ENCODE data around the gene GCGR. TPM values are rescaled to one million over a fixed set of nuclear protein-coding genes. Genes with fewer than 3 reads are reported as not detected.

The GCGR gene
- total RNA-seq, 4 donors from 2014 or later, result 0.14 to 0.64 TPM; not detected in 2

DNA sequence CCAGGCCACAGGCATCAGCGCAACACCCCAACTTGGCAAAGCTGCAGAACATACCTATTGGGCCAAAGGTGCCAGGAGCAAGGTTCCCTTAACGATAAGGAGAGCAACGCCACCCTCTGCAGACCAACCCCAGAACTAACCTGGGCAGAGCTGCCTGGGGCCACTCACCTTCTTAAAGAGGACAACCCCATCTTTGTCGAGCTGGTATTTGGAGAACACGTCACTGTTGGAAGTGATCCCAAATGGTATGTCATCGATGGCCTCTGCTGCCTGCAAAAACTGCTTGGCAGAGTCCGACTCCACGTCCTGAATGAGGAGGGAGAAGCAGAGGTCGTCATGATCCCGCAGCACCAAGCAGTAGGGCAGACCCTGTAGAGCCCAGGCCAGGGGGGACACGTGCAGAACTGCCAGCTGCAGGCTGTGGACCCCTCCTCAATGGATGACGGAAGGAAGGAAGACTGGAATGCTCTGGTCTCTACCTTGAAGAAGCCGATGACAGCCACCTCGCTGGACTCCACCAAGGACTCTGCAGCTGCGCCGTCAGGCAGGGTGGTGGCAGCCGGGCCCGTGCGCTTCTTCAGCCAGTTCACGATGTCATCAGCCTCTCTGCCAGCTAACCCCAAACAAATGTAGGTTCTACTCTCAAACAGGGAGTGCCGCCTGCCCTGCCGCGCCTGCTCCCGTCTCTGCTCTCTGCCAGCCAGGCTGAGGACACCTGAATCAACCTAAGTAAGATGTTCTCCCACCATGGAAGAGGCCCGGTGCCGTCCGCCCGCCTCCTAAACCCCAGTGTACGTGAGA is 51.2 kb downstream of the GCGR start:
- in situ Hi-C loops (cut with MboI; ENCODE audit: low pct_ligation_motif_present in 1 of 4, low pct_unique_long_range_greater_than_20kb in 1 of 4, low sequenced_read_pairs in 3 of 4) (no loop called here), intact Hi-C loops (cut with DNase I; ENCODE audit: low total_unique reads) (no loop called here)
- WGBS, 2 donors (ENCODE audit: low coverage in 1 of 2), result 79% methylated on average over 26 of the region's 29 CpGs; no CpG with 5 or more reads in 1 of the 2 donors
- peaks cover 11 to 44% (median 22%) of the 10 kb centered on the region in 4 donors for H3K4me1 ChIP-seq
- H3K27ac ChIP-seq, result no peak overlapping the region
- peaks cover 0 to 49% (median 17%) of the 10 kb centered on the region in 4 donors for H3K36me3 ChIP-seq
- H3K9me3 ChIP-seq, result no peaks in the 10 kb centered on the region
- TF ChIP-seq POLR2AphosphoS5 (IDR thresholded peaks at IDR 0.05) (no peak), EP300 (IDR thresholded peaks at IDR 0.05; ENCODE audit: low read depth) (no peak), POLR2A (IDR thresholded peaks at IDR 0.05) (no peak)
- TF ChIP-seq, protein P1, sequence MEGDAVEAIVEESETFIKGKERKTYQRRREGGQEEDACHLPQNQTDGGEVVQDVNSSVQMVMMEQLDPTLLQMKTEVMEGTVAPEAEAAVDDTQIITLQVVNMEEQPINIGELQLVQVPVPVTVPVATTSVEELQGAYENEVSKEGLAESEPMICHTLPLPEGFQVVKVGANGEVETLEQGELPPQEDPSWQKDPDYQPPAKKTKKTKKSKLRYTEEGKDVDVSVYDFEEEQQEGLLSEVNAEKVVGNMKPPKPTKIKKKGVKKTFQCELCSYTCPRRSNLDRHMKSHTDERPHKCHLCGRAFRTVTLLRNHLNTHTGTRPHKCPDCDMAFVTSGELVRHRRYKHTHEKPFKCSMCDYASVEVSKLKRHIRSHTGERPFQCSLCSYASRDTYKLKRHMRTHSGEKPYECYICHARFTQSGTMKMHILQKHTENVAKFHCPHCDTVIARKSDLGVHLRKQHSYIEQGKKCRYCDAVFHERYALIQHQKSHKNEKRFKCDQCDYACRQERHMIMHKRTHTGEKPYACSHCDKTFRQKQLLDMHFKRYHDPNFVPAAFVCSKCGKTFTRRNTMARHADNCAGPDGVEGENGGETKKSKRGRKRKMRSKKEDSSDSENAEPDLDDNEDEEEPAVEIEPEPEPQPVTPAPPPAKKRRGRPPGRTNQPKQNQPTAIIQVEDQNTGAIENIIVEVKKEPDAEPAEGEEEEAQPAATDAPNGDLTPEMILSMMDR (IDR thresholded peaks at IDR 0.05), result no peak
- DNase-seq, result no peak
- no peaks in the 10 kb centered on the region for H3K27me3 ChIP-seq
- no peak overlapping the region for H3K4me3 ChIP-seq

DNA sequence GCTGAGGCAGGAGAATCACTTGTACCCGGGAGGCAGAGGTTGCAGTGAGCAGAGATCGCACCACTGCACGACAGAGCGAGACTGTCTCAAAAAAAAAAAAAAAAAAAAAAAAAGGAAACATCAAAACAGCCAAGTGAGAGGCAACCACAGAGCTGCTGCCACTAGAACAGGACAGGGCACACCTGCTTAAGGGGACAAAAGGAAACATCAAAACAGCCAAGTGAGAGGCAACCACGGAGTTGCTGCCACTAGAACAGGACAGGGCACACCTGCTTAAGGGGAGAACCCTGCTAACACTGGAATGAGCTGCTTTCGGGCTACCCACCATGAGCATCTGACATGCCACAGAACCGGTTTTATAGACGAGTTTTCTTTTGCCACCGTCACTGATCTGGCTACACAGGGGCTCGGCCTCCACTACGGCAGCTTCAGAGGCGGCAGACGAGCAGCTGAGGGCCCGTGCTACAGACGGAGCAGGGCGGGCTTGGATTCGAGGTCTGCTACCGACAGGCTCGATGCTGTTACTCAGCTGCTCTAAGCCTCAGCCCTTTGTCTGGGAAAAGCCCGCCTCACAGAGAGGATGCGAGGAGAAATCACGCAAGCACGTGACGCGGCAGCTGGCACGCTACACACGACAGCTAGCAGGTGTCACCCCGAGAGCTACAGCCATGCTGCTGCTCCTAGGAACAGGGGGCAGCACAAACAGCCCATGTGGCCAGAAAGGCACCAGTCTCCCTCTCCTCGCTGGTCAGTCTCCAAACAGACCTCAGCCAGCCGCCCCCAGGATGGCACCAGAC is 54.4 kb downstream of the GCGR start:
- Histone ChIP-seq H3K4me1 (peaks cover 18 to 64% (median 41%) of the 10 kb centered on the region in 4 donors), H3K4me3 (peak overlapping the region in 2 of 4 donors; percentile 80 to 96), H3K9me3 (no peaks in the 10 kb centered on the region), H3K36me3 (peaks cover 0 to 20% (median 8%) of the 10 kb centered on the region in 4 donors), H3K27ac (peak overlapping the region in 3 of 4 donors; percentile 92 to 99 (median 97)), H3K27me3 (no peaks in the 10 kb centered on the region)
- 87% methylated on average over 30 of the region's 30 CpGs; no CpG with 5 or more reads in 1 of the 2 donors for WGBS, 2 donors (ENCODE audit: low coverage in 1 of 2)
- no peak for DNase-seq
- TF ChIP-seq POLR2A (IDR thresholded peaks at IDR 0.05), result no peak
- TF ChIP-seq EP300 (IDR thresholded peaks at IDR 0.05; ENCODE audit: low read depth), result no peak
- TF ChIP-seq, protein P1 (IDR thresholded peaks at IDR 0.05), result no peak
- TF ChIP-seq POLR2AphosphoS5 (IDR thresholded peaks at IDR 0.05), result no peak
- intact Hi-C loops (cut with DNase I; ENCODE audit: low total_unique reads) (no loop called here), in situ Hi-C loops (cut with MboI; ENCODE audit: low pct_ligation_motif_present in 1 of 4, low pct_unique_long_range_greater_than_20kb in 1 of 4, low sequenced_read_pairs in 3 of 4) (no loop called here)

DNA sequence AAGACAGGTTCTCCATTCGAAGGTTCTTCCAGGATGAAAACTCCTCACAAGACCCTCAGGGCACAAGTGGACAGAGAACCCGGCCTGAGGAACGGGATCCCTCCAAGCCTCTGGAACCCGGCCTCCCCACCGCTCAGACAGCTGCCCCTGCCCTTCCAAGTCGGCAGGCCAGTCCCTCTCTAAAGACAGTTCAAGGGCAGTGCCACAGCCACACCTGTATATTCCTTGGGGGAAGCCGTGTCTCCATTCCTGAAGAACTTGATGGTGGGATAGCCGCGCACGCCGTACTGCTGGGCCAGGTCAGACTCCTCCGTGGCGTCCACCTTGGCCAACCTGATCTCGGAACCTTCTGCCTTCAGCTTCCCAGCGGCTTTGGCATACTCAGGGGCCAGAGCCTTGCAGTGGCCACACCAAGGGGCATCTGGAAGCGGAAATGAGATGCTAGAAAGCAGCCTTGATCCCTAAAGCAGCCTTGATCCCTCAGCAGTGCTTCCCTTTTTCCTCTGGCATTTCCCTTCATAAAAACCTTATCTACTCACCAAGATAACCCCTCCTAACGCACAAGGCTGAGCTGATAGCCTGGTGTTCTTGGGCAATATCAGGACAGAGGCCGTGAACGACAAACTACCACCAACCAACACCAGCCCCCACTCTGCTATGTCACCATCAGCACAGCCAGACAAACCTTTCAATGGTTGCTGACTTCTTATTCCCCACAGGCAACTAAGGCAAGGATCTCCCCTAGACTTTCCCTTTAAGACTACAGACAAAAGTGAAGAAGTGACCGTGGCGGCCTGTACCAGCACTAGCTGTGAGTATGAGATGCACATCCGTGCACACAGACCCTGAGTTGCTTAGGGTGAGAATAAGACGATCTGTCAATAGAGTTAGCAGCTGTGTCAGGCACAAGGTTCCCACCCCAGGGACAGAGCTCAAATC is 55.3 kb downstream of the GCGR start:
- intact Hi-C loops (cut with DNase I; ENCODE audit: low total_unique reads) (no loop called here), in situ Hi-C loops (cut with MboI; ENCODE audit: low pct_ligation_motif_present in 1 of 4, low pct_unique_long_range_greater_than_20kb in 1 of 4, low sequenced_read_pairs in 3 of 4) (no loop called here)
- 53% methylated on average over 23 of the region's 23 CpGs; no CpG with 5 or more reads in 1 of the 2 donors for WGBS, 2 donors (ENCODE audit: low coverage in 1 of 2)

More for the DNA sequence above, 55.3 kb downstream of the GCGR start:
- TF ChIP-seq, protein P1 (IDR thresholded peaks at IDR 0.05), result no peak
- H3K4me3 ChIP-seq, result peak overlapping the region; percentile 80 to 96 (median 92)
- H3K4me1 ChIP-seq, result peaks cover 18 to 72% (median 42%) of the 10 kb centered on the region in 4 donors
- H3K27me3 ChIP-seq, result no peaks in the 10 kb centered on the region
- no peaks in the 10 kb centered on the region for H3K9me3 ChIP-seq
- peaks cover 0 to 12% (median 4%) of the 10 kb centered on the region in 4 donors for H3K36me3 ChIP-seq
- H3K27ac ChIP-seq, result peak overlapping the region; percentile 92 to 99 (median 98)
- no peak for DNase-seq
